ENCODE data around the gene SDC1.

GRCh38 chr2:20194097-20195015, 30.6 kb downstream of the SDC1 start:
- TF ChIP-seq POLR2A (IDR thresholded peaks at IDR 0.05) (no peak), CTCF (IDR thresholded peaks at IDR 0.05) (no peak)

All from right lobe of liver (tissue), 4 donors.